ENCODE measurements around the gene TPPP2. TPM values are rescaled to one million over a fixed set of nuclear protein-coding genes. Genes with fewer than 3 reads are reported as not detected.

Gene TPPP2
- total and polyA plus RNA-seq, 2 experiments from 2014 or later: not detected

DNA sequence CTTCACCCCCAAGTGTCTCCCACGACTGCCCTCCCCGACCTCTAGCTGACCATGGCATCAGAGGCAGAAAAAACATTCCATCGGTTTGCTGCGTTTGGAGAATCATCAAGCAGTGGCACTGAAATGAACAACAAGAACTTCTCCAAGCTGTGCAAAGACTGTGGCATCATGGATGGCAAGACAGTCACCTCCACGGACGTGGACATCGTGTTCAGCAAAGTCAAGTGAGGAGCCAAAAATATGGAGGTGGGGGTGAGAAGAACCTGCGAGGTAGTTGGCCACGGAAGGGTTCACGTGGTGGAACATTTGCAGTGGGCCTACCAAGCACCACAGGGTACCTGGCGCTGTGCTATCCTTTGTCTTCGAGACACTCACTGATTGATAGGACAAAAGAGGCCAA lies 514 bp downstream of the TPPP2 start:
- H3K9ac ChIP-seq: no peak overlapping the region
- H3K4me1 ChIP-seq (ENCODE audit: insufficient read depth): no peaks in the 10 kb centered on the region
- no peaks in the 10 kb centered on the region for H3K36me3 ChIP-seq (ENCODE audit: low read depth)
- no peaks in the 10 kb centered on the region for H3F3A ChIP-seq (ENCODE audit: insufficient read depth)
- H3K4me2 ChIP-seq (ENCODE audit: unreplicated experiment): no peak overlapping the region
- DNase-seq: no peak
- in situ Hi-C loops (cut with MboI): no loop called here
- TF ChIP-seq EZH2 (IDR thresholded peaks at IDR 0.05; ENCODE audit: insufficient read depth, poor library complexity, severe bottlenecking): no peak
- TF ChIP-seq EZH2phosphoT487 (IDR thresholded peaks at IDR 0.05; ENCODE audit: insufficient read depth, low read depth): no peak
- H3K9me3 ChIP-seq (ENCODE audit: low read depth): no peaks in the 10 kb centered on the region
- H3K79me2 ChIP-seq (ENCODE audit: insufficient read depth): no peaks in the 10 kb centered on the region
- H3K27ac ChIP-seq: no peak overlapping the region
- H2AFZ ChIP-seq: no peak overlapping the region
- 68 to 69% methylated on average over 12 of the region's 12 CpGs for WGBS, 2 experiments (ENCODE audit: low coverage in 1 of 2, low lambda C conversion rate in 2 of 2, missing lambda C conversion rate in 2 of 2)
- H3K27me3 ChIP-seq (replicated peaks; ENCODE audit: insufficient read depth): peaks cover 4% of the 10 kb centered on the region; the same call in 1 of the 2 replicates
- H3K9me2 ChIP-seq (ENCODE audit: insufficient read depth): no peaks in the 10 kb centered on the region
- no peaks in the 10 kb centered on the region for H4K20me1 ChIP-seq (ENCODE audit: insufficient read depth)
- no peak overlapping the region for H3K4me3 ChIP-seq

DNA sequence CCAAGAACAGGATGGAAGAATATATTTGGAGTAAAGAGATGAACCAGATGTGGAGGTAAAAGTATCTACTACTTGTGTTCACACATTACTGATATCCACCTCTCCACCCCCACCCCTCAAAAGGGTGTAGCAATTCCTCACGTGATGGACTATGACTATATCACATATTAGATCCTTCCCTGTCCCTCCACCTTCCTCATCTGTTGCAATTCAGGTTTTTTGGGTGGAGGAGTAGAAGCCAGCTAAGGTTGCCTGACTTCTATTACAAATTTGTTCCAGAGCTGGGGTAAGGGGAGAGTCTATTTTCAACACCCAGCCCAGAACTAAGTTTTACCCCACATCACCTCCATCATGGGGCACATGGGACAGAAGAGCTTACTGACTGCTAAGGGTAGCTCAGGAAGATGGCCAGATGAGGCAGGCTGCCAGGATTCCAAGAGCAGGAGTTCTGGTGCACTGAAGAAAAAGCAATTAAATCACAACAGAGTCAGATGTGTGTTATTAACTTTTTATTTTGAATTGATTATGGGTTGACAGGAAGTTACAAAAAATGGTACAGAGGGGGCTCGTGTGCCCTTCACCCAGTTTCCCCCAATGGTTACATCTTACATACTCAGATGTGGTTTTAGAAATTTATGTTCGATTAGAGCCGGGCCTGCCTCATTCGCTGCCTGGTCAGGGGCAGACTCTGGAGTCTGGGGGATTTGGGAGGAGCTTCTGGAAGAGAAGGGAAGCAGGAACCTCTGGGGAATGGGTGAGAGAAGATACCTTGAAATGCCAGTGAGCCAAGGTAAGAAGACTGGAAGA lies 2.5 kb downstream of the TPPP2 start:
- H3K4me2 ChIP-seq (ENCODE audit: unreplicated experiment): no peak overlapping the region
- in situ Hi-C loops (cut with MboI): no loop called here
- H2AFZ ChIP-seq: no peak overlapping the region
- H4K20me1 ChIP-seq (ENCODE audit: insufficient read depth): no peaks in the 10 kb centered on the region
- TF ChIP-seq EZH2phosphoT487 (IDR thresholded peaks at IDR 0.05; ENCODE audit: insufficient read depth, low read depth) (no peak), EZH2 (IDR thresholded peaks at IDR 0.05; ENCODE audit: insufficient read depth, poor library complexity, severe bottlenecking) (no peak)
- DNase-seq: no peak
- H3K27me3 ChIP-seq (replicated peaks; ENCODE audit: insufficient read depth): no peaks in the 10 kb centered on the region; the same call in 1 of the 2 replicates
- H3K9me3 ChIP-seq (ENCODE audit: low read depth): no peaks in the 10 kb centered on the region
- no peak overlapping the region for H3K4me3 ChIP-seq
- H3K27ac ChIP-seq: no peak overlapping the region
- H3K36me3 ChIP-seq (ENCODE audit: low read depth): no peaks in the 10 kb centered on the region
- no peak overlapping the region for H3K9ac ChIP-seq
- no peaks in the 10 kb centered on the region for H3K9me2 ChIP-seq (ENCODE audit: insufficient read depth)
- H3K79me2 ChIP-seq (ENCODE audit: insufficient read depth): no peaks in the 10 kb centered on the region
- no peaks in the 10 kb centered on the region for H3F3A ChIP-seq (ENCODE audit: insufficient read depth)
- no peaks in the 10 kb centered on the region for H3K4me1 ChIP-seq (ENCODE audit: insufficient read depth)
- WGBS, 2 experiments (ENCODE audit: low coverage in 1 of 2, low lambda C conversion rate in 2 of 2, missing lambda C conversion rate in 2 of 2): 63 to 64% methylated on average over 5 of the region's 5 CpGs

DNA sequence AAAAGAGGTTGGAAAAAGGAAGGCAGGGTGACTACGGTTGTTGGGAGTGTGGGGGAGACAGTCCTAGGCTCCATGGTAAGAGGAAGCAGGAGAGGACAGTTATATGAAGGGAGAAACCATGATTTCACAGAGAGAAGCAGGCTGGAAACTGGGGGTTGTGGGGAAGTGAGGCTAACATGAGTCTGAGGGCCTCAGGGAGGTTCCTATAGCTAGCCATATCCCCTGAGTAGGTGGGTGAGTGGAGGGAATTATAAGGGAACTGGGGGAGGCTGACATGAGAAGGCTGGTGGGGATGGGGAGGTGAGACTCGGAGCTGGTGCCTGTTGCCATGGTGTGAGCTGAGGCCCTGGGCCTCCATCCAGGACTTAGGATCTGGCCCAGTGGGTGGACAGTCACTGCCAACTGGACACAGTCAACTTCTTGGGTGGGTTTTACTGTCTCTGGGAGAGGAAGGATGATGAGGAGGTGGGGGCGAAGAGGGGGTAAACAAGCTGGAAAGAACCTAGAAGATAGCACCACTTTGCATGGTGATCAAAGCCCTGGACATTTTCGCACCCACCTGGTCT lies 3.2 kb downstream of the TPPP2 start:
- no peak for DNase-seq
- 52 to 60% methylated on average over 4 of the region's 4 CpGs for WGBS, 2 experiments (ENCODE audit: low coverage in 1 of 2, low lambda C conversion rate in 2 of 2, missing lambda C conversion rate in 2 of 2)
- Histone ChIP-seq H3K4me2 (ENCODE audit: unreplicated experiment) (no peak overlapping the region), H3K27me3 (replicated peaks; ENCODE audit: insufficient read depth) (no peaks in the 10 kb centered on the region; the same call in 1 of the 2 replicates), H3K9me3 (ENCODE audit: low read depth) (no peaks in the 10 kb centered on the region), H3K79me2 (ENCODE audit: insufficient read depth) (no peaks in the 10 kb centered on the region), H3K9ac (no peak overlapping the region), H3F3A (ENCODE audit: insufficient read depth) (no peaks in the 10 kb centered on the region), H3K4me1 (ENCODE audit: insufficient read depth) (no peaks in the 10 kb centered on the region), H2AFZ (no peak overlapping the region), H3K27ac (no peak overlapping the region), H4K20me1 (ENCODE audit: insufficient read depth) (no peaks in the 10 kb centered on the region), H3K4me3 (no peak overlapping the region), H3K9me2 (ENCODE audit: insufficient read depth) (no peaks in the 10 kb centered on the region), H3K36me3 (ENCODE audit: low read depth) (no peaks in the 10 kb centered on the region)
- in situ Hi-C loops (cut with MboI): no loop called here
- no peak for TF ChIP-seq EZH2phosphoT487 (IDR thresholded peaks at IDR 0.05; ENCODE audit: insufficient read depth, low read depth)
- no peak for TF ChIP-seq EZH2 (IDR thresholded peaks at IDR 0.05; ENCODE audit: insufficient read depth, poor library complexity, severe bottlenecking)

DNA sequence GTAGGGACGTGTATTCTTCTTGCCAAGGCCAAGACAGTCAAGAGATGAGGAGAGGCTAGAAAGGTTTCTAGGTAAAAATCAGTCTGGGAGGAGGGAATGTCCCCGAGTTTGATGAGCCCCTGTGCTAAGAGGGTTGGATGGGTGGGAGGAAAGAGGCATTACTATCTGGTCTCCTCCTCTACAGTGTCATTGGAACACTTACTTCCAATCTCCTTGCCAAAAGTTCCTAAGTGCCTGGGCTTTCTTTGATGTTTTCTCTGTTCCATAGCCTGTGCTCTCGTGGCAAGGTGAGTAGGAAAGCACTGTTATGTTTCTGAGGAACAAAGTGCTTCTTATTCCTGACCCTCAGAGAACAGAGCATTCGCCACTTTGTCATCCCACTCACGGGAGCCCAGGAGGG lies 4.7 kb downstream of the TPPP2 start, which contains the start of gene RNASE13:
RNASE13 (minus strand) TSS at position 101 of the 400 bp plus-strand sequence. CDS start 519 bp downstream, outside the sequence.
- Histone ChIP-seq H3K9me2 (ENCODE audit: insufficient read depth) (no peaks in the 10 kb centered on the region), H3K27ac (no peak within 1 kb of the TSS), H3K4me2 (ENCODE audit: unreplicated experiment) (no peak within 1 kb of the TSS), H3K4me3 (no peak within 1 kb of the TSS), H3K36me3 (ENCODE audit: low read depth) (no peaks in the 10 kb centered on the region), H3F3A (ENCODE audit: insufficient read depth) (no peaks in the 10 kb centered on the region), H2AFZ (no peak within 1 kb of the TSS), H3K4me1 (ENCODE audit: insufficient read depth) (peaks cover 7% of the 10 kb centered on the region), H4K20me1 (ENCODE audit: insufficient read depth) (no peaks in the 10 kb centered on the region), H3K27me3 (replicated peaks; ENCODE audit: insufficient read depth) (no peaks in the 10 kb centered on the region; the same call in 1 of the 2 replicates), H3K9ac (no peak within 1 kb of the TSS), H3K79me2 (ENCODE audit: insufficient read depth) (no peaks in the 10 kb centered on the region), H3K9me3 (ENCODE audit: low read depth) (no peaks in the 10 kb centered on the region)
- no peak for TF ChIP-seq EZH2phosphoT487 (IDR thresholded peaks at IDR 0.05; ENCODE audit: insufficient read depth, low read depth)
- no peak for TF ChIP-seq EZH2 (IDR thresholded peaks at IDR 0.05; ENCODE audit: insufficient read depth, poor library complexity, severe bottlenecking)
- no peak for DNase-seq
- 38 to 50% methylated on average over 5 of the region's 5 CpGs for WGBS, 2 experiments (ENCODE audit: low coverage in 1 of 2, low lambda C conversion rate in 2 of 2, missing lambda C conversion rate in 2 of 2)
- in situ Hi-C loops (cut with MboI): no loop called here

Measured in GM23248 (cell line).